Measurements from ENCODE around the gene CPNE9.

DNA sequence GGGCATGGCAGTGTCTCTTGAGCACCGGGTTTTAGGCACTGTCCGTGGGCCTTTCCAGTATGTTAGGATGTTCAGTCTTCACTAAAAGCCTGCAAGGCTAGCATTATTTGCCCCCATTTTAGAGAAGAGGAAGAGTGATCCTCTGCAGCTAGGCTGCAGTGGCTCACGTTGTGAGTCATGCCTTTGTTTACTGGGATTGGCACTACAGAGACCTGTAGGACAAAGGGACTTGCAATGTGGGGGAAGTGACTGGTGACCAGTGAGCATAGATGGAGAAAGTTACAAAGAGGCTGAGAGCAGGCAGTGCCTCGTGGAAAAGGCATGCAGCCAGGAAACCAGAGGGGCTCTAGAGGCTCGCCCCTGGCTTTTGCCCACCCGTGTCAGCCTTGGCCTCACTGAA is 26.8 kb upstream of the CPNE9 start:
- TF ChIP-seq, protein P1, sequence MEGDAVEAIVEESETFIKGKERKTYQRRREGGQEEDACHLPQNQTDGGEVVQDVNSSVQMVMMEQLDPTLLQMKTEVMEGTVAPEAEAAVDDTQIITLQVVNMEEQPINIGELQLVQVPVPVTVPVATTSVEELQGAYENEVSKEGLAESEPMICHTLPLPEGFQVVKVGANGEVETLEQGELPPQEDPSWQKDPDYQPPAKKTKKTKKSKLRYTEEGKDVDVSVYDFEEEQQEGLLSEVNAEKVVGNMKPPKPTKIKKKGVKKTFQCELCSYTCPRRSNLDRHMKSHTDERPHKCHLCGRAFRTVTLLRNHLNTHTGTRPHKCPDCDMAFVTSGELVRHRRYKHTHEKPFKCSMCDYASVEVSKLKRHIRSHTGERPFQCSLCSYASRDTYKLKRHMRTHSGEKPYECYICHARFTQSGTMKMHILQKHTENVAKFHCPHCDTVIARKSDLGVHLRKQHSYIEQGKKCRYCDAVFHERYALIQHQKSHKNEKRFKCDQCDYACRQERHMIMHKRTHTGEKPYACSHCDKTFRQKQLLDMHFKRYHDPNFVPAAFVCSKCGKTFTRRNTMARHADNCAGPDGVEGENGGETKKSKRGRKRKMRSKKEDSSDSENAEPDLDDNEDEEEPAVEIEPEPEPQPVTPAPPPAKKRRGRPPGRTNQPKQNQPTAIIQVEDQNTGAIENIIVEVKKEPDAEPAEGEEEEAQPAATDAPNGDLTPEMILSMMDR (IDR thresholded peaks at IDR 0.05; ENCODE audit: insufficient read depth, low read length) = no peak
- TF ChIP-seq, protein P2, sequence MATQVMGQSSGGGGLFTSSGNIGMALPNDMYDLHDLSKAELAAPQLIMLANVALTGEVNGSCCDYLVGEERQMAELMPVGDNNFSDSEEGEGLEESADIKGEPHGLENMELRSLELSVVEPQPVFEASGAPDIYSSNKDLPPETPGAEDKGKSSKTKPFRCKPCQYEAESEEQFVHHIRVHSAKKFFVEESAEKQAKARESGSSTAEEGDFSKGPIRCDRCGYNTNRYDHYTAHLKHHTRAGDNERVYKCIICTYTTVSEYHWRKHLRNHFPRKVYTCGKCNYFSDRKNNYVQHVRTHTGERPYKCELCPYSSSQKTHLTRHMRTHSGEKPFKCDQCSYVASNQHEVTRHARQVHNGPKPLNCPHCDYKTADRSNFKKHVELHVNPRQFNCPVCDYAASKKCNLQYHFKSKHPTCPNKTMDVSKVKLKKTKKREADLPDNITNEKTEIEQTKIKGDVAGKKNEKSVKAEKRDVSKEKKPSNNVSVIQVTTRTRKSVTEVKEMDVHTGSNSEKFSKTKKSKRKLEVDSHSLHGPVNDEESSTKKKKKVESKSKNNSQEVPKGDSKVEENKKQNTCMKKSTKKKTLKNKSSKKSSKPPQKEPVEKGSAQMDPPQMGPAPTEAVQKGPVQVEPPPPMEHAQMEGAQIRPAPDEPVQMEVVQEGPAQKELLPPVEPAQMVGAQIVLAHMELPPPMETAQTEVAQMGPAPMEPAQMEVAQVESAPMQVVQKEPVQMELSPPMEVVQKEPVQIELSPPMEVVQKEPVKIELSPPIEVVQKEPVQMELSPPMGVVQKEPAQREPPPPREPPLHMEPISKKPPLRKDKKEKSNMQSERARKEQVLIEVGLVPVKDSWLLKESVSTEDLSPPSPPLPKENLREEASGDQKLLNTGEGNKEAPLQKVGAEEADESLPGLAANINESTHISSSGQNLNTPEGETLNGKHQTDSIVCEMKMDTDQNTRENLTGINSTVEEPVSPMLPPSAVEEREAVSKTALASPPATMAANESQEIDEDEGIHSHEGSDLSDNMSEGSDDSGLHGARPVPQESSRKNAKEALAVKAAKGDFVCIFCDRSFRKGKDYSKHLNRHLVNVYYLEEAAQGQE (IDR thresholded peaks at IDR 0.05; ENCODE audit: insufficient replicate concordance, low read depth) = no peak
- TF ChIP-seq POLR2AphosphoS5 (IDR thresholded peaks at IDR 0.05; ENCODE audit: low read depth) = no peak
